C4-2B (cell line): ENCODE results near the gene KIAA2012.

Source experiments
- CTCF ChIP-seq: fragments of 450-650 bp; conservative IDR thresholded peaks from 2 replicates; pipeline ENCODE4 v1.5.1; 2017; ENCODE audit warnings: mild to moderate bottlenecking
- ZFX ChIP-seq: fragments of 450-650 bp; IDR thresholded peaks from 2 replicates; pipeline ENCODE4 v1.6.1; 2017

GRCh38 chr2:202050652-202051051 lies 22.4 kb upstream of the KIAA2012 start:
- no peak for TF ChIP-seq CTCF
- TF ChIP-seq ZFX = no peak
